NCI-H748 (cell line): Measurements from ENCODE around the gene PCDHAC2.

Experiments
- DNase-seq: peaks from one replicate; lab custom pipeline; 2025; ENCODE audit not compliant: unreplicated experiment; lab: John Stamatoyannopoulos, UW

PCDHAC2 gene

GRCh38 chr5:140966293-140967225 is at the start of gene PCDHAC2:
TSS of gene PCDHAC2 (plus strand) at chr5:140966476. CDS start at chr5:140966767, 291 bp downstream.
- DNase-seq, result peak; percentile 82

- DNase-seq, result no peak
Observed at GRCh38 chr5:140923601-140924000, 42.7 kb upstream of the PCDHAC2 start.

- peak; percentile 90 for DNase-seq
Observed at GRCh38 chr5:140925806-140926442, 40.4 kb upstream of the PCDHAC2 start, which contains the start of gene PCDHAC1. TSS of gene PCDHAC1 (plus strand) at chr5:140926299. CDS start at chr5:140926893, 594 bp downstream.

- peak; percentile 94 for DNase-seq
Observed at GRCh38 chr5:140926443-140927227, 39.6 kb upstream of the PCDHAC2 start.

GRCh38 chr5:140927228-140927573 is 39.1 kb upstream of the PCDHAC2 start:
- DNase-seq, result peak; percentile 61

GRCh38 chr5:140934964-140935606 is 31.2 kb upstream of the PCDHAC2 start:
- DNase-seq, result no peak

GRCh38 chr5:140946578-140946977 is 19.7 kb upstream of the PCDHAC2 start:
- no peak for DNase-seq

GRCh38 chr5:140951636-140952035 is 14.6 kb upstream of the PCDHAC2 start:
- no peak for DNase-seq

- DNase-seq, result no peak
Observed at GRCh38 chr5:140953234-140953633, 13.0 kb upstream of the PCDHAC2 start.

GRCh38 chr5:140962190-140962589 is 4.1 kb upstream of the PCDHAC2 start:
- no peak for DNase-seq

- DNase-seq, result no peak
Observed at GRCh38 chr5:140964356-140964755, 1.9 kb upstream of the PCDHAC2 start.

GRCh38 chr5:140965905-140966292 is 377 bp upstream of the PCDHAC2 start:
- DNase-seq, result no peak

- DNase-seq, result no peak
Observed at GRCh38 chr5:140967226-140967893, 1.1 kb downstream of the PCDHAC2 start.

GRCh38 chr5:140969880-140970279 is 3.6 kb downstream of the PCDHAC2 start:
- no peak for DNase-seq

GRCh38 chr5:140973550-140973949 is 7.3 kb downstream of the PCDHAC2 start:
- no peak for DNase-seq

GRCh38 chr5:140977003-140977402 is 10.7 kb downstream of the PCDHAC2 start:
- DNase-seq, result no peak

- DNase-seq, result no peak
Observed at GRCh38 chr5:140978260-140978659, 12.0 kb downstream of the PCDHAC2 start.

GRCh38 chr5:140978983-140979382 is 12.7 kb downstream of the PCDHAC2 start:
- no peak for DNase-seq

GRCh38 chr5:140982083-140982716 is 15.9 kb downstream of the PCDHAC2 start:
- no peak for DNase-seq

- no peak for DNase-seq
Observed at GRCh38 chr5:140986117-140986521, 19.8 kb downstream of the PCDHAC2 start.
